Fibroblast of mammary gland (primary cell): ENCODE data around the gene BLCAP.
"Not testable (repeated sequence)": the region's sequence is repeated elsewhere in the genome, so short reads cannot be mapped to it uniquely, and the experiment has no call there.

Experiments used
- DNase-seq: peaks from one replicate; pipeline ENCODE4 v3.0.0-alpha.2; 2010; ENCODE audit warnings: low read depth
- H3K4me3 ChIP-seq: 2 replicates; pipeline ENCODE4 v1.5.1; 2011; ENCODE audit warnings: low read depth, mild to moderate bottlenecking, low read length, moderate library complexity; ENCODE audit not compliant: control insufficient read depth
- TF ChIP-seq, protein P1 (sequence below): conservative IDR thresholded peaks from 2 replicates; pipeline ENCODE4 v1.5.1; 2011; ENCODE audit warnings: low read depth, low read length, inconsistent platforms; ENCODE audit not compliant: control insufficient read depth, insufficient read depth

The BLCAP gene

GRCh38 chr20:37494796-37495195, 32.9 kb downstream of the BLCAP start:
- H3K4me3 ChIP-seq: no peak overlapping the region
- TF ChIP-seq, protein P1, sequence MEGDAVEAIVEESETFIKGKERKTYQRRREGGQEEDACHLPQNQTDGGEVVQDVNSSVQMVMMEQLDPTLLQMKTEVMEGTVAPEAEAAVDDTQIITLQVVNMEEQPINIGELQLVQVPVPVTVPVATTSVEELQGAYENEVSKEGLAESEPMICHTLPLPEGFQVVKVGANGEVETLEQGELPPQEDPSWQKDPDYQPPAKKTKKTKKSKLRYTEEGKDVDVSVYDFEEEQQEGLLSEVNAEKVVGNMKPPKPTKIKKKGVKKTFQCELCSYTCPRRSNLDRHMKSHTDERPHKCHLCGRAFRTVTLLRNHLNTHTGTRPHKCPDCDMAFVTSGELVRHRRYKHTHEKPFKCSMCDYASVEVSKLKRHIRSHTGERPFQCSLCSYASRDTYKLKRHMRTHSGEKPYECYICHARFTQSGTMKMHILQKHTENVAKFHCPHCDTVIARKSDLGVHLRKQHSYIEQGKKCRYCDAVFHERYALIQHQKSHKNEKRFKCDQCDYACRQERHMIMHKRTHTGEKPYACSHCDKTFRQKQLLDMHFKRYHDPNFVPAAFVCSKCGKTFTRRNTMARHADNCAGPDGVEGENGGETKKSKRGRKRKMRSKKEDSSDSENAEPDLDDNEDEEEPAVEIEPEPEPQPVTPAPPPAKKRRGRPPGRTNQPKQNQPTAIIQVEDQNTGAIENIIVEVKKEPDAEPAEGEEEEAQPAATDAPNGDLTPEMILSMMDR: no peak
- DNase-seq: no peak

DNA sequence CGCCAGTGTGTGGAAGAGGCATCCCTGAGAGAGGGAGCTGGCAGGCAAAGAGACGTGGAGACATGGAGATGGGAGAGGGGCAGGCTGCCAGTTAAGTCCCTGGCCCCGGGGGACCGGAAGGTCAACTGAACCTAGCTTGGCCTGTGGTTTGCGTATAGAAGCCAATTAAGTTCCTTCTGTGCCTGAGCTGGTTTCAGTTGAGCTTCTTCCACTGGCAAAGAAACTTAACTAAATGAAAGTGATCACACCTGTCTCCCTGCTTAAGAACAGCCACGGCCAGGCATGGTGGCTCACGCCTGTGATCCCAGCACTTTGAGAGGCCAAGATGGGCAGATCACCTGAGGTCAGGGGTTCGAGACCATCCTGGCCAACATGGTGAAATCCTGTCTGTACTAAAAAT, 33.4 kb downstream of the BLCAP start:
- TF ChIP-seq, protein P1: no peak
- no peak overlapping the region for H3K4me3 ChIP-seq
- DNase-seq: no peak

DNA sequence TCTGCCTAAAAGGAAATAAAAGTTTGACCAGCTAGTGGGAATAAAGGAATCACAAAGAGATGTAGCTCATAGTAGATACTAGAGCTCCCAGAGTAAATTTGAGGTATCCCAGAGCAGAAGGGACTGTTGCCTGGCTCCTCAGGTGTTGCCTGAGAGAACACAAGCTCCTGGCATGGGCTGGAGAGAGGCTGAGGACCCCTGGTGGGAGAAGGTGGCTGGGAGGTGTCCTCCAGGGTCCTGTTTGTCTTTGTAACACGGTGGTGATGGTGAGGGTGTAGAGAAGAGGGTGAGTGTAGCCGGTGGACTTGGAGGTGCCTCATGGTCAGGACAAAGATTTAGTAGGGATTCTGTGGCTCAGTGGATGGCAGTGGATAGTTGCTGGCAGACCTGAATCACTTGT, 34.7 kb downstream of the BLCAP start:
- TF ChIP-seq, protein P1: no peak
- no peak for DNase-seq
- no peak overlapping the region for H3K4me3 ChIP-seq

DNA sequence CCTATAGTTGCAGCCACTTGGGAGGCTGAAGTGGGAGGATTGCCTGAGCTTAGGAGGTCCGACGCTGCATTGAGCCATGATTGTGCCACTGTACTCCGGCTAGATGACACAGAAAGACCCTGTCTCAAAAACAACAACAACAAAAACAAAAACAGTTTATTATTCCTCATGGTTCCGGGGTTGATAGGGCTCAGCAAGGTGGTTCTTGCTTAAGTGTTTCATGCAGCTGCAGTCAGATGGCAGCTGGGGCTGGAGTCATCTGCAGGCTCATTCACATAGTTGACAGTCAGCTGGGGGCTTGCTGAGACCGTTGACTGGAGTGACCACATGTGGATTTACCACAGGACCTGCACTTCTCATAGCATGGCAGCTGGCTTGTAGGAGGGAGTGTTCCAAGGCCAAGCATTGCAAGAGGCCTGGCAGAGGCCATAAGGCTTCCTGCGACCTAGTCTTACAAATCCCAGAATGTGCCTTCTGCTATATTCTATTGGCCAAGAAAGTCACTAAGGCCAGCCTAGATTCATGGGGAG, 35.5 kb downstream of the BLCAP start:
- H3K4me3 ChIP-seq: no peak overlapping the region
- TF ChIP-seq, protein P1: no peak
- no peak for DNase-seq

DNA sequence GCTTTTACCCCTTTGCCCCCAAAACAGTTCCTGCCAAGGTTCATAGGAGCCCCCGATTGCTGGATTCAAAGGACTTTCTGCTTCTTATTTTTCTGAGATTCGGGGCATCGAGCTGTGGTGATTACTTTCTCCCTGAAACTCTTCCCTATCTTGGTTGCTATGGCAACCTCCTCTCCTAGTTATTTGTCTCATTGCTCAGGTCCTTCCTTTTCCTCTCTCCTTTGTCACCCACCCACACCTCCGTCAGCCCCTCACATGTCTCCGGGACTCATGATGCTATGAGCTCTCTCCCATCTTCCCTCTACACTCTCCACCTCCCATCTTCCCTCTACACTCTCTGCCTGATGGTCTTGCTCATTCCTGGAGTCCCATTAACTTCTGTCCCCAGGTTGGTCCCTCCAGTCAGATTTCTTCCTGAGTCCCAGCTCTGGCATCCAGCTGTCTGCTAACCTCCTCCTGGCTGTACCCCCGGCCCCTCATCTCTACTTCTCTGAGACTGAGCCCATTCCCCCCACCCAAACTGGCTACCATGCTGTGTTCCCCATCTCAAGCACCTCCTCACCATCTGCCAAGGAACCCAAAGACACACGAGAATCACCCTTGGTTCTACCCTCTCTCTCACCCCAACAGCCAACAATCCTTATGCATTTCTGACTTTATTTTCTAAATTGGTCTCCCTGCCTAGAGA, 36.9 kb downstream of the BLCAP start:
- TF ChIP-seq, protein P1: no peak
- DNase-seq: no peak
- H3K4me3 ChIP-seq: no peak overlapping the region

DNA sequence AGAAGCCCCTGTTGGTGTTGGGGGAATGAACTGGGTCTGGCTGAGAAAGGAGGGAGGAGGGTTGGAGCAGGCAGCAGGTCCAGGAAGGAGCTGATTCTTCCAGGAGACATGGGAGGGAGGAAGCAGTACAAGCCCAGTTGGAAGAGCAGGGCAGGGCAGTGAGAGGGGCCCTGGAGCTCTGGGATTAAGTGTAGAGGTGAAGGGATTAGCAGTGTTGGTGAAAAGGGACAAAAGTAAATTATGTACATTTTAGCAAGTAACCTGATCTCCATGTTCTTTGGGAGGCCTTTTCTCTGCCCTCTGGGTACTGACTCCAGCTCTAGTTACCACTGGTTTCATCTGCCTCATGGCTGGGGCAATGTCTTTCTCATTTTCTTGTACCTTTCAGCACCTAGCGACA, 41.5 kb downstream of the BLCAP start:
- DNase-seq, H3K4me3 ChIP-seq: not testable (repeated sequence)

DNA sequence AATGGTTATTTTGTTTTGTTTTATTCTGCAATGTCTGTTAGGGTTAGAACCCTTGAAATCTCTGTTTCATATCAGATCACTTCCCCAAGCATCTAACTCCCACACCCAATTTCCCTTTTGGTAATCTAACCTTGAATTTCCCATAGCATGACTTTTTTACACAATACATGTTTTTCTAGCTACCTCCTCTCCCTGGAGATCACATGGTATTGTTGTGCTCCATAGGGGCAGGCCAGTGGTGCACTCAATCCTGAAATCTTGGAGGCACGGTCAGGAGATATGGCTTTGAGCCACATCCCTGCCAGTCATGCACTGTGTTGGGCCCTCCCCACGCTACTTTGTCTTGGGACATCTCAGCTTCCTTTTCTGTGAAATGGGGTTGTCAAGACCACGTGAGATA, 43.3 kb downstream of the BLCAP start:
- no peak overlapping the region for H3K4me3 ChIP-seq
- no peak for DNase-seq
- TF ChIP-seq, protein P1: no peak
